GM18511 (cell line): ENCODE data around the gene ANKRD10.
A peak's percentile ranks its signal among the peaks of the same experiment; 100 is the strongest.
"Not testable (repeated sequence)": the region's sequence is repeated elsewhere in the genome, so short reads cannot be mapped to it uniquely, and the experiment has no call there.

Source experiments
- ATAC-seq: cut with Tn5 transposase; IDR thresholded peaks from one replicate; pipeline ENCODE4 v1.9.1; 2021; ENCODE audit warnings: mild to moderate bottlenecking, moderate library complexity; ENCODE audit not compliant: unreplicated experiment

The ANKRD10 gene

GRCh38 chr13:110869805-110870706 lies 44.8 kb downstream of the ANKRD10 start:
- ATAC-seq = no peak

DNA sequence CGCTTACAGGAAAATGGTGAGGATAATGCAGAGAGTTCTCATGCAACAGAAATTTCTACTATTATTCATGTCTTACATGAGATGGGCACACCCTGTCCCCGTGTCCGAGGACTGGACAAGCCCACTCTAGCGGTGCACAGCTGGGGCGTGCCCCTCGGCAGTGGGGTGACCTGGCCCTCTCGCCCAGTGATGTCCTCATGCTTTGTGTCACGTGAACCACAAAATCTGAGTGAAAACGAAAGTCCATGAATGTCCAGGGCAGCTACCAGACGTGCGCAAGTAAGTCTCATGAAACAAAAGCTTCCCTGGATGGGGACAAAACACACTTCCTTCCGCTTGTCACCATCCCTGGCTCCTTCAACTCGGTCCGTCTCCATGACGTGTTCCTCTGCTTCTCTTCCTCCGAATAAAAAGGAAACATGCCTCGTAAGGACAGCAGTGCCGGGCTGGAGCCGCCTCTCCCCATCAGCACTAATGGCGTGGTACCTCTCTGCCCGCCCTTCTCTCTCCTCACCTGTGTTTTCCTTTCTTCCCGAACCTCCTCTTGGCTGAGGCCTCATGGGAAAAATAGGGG lies 45.6 kb downstream of the ANKRD10 start:
- ATAC-seq = no peak

DNA sequence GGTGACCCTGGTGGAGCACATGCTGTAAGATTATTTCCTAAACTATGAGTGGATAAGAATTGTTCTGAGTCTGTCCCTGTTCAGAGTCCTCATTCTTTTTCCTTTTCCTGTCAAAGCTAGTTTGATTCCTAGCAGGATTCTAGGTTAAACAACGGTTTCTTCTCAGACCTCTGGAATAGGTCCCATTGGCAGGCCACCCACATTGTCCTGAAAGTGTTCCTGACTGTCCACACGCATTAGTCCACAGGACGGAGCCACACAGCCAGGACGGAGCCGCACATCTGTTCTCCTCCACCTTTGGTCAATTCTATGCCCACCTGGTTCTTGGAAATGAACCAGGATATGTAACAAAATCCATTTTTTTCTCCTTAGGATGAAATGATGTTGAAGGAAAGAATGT lies 46.1 kb downstream of the ANKRD10 start:
- ATAC-seq = no peak

- ATAC-seq = no peak
Measured at GRCh38 chr13:110867380-110867779, 47.5 kb downstream of the ANKRD10 start.

GRCh38 chr13:110866491-110867170 lies 48.2 kb downstream of the ANKRD10 start:
- no peak for ATAC-seq

GRCh38 chr13:110863685-110864084 lies 51.2 kb downstream of the ANKRD10 start:
- no peak for ATAC-seq

DNA sequence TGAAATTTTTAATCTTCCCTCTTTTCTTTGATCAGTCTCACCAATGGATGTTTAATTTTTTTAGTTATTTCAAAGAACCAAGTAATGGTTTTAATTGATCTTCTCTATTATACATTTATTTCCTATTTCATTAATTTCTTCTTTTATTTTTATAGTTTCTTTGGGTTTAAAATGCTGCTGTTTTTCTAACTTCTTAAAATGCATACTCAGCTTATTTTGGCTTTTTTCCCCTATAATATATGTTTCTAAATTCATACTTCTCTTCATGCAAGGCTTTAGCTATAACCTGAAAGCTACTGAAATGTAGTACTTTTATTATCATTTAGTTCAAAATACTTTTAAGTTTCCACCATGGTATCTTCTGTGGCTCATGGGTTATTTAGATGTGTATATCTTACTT lies 53.9 kb downstream of the ANKRD10 start:
- ATAC-seq = no peak

DNA sequence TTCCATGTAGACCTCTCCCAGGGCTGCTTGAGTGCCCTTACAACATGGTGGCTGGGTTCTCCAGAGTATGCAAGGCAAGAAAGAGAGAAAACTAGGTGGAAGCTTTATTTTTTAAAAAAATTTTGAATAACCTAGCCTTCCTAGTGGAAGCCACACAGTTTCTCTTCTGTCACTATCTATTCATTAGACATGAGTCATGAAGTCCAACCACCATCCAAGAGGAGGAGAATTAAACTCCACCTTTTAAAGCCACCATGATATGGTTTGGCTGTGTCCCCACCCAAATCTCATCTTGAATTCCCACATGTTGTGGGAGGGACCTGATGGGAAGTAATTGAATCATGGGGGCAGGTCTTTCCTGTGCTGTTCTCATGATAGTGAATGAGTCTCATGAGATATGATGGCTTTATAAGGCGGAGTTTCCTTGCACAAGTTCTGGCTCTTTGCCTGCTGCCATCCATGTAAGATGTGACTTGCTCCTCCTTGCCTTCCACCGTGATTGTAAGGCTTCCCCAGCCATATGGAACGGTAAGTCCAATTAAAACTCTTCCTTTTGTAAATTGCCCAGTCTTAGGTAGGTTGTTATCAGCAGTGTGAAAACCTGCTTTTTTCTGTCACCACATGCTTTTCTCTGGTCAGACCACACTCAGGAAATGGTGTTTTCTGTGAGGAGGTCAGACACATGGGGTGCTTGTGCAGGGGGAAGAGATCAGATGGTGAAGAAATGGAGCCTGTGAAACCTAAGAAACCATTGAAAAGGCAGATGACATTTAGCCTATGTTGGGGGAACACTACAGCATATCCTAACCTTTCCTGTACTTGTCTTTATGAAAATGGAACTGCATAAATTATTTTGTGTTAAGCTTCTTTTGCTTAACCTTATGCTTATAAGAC lies 57.7 kb downstream of the ANKRD10 start:
- no peak for ATAC-seq

- peak; percentile 45 for ATAC-seq
Measured at GRCh38 chr13:110855363-110855762, 59.5 kb downstream of the ANKRD10 start.

GRCh38 chr13:110854866-110855265 lies 60.0 kb downstream of the ANKRD10 start:
- ATAC-seq = no peak

- ATAC-seq = no peak
Measured at GRCh38 chr13:110853235-110853721, 61.6 kb downstream of the ANKRD10 start.

DNA sequence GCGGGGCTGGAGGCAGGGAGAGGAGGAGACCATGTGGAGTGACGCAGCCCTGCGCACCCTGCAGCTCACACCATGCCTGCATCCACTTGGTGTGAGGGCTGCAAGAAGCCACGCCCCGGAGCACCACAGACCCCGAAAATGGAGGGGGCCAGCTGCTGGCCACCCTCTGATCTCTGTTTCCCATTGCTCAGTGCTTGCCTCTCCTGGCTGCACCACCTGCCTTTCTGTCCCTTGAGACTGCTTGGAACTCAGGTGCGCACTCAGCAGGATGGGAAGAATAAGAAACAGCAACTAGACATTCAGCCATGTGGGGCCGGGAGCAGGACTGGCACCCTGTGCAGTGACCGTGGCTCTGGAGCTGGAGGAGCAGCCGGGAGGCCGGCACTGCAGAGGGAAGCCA lies 64.0 kb downstream of the ANKRD10 start:
- ATAC-seq = no peak

GRCh38 chr13:110850006-110850405 lies 64.9 kb downstream of the ANKRD10 start:
- ATAC-seq = no peak

DNA sequence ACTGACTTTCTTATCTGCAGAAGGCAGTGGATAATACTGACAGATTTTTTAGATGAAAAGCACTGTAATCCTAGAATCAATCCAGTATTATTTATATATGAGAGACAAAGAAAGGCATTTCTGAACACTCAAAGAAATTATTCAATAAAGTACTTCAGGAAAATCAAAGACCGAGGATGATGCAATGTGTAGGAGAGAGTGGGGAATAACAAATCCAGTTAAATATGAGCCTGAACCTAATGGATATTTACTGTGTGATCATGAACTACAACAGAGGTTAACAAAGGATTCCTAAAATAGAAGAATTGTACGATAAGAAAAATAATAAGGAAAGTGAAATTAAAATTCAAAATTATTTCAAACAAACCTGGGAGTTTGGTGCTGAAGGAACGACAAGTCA lies 69.3 kb downstream of the ANKRD10 start:
- no peak for ATAC-seq

GRCh38 chr13:110841846-110842245 lies 73.0 kb downstream of the ANKRD10 start:
- ATAC-seq = no peak

DNA sequence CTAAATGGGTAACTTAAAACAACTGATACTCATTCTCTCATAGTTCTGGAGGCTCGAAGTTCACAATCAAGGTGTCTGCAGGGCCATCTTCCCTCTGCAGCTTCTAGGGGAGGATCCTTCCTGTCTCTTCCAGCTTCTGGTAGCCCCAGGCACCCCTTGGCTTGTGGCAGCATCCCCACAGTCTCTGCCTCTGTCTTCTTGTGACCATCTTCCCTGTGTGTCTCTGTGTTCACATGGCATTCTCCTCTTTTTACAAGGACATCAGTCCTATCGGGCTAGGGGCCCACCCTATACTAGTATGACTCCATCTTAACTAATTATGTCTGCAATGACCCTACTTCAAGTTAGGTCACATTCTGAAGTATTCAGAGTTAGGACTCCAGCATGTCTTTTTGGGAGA lies 73.5 kb downstream of the ANKRD10 start:
- no peak for ATAC-seq

DNA sequence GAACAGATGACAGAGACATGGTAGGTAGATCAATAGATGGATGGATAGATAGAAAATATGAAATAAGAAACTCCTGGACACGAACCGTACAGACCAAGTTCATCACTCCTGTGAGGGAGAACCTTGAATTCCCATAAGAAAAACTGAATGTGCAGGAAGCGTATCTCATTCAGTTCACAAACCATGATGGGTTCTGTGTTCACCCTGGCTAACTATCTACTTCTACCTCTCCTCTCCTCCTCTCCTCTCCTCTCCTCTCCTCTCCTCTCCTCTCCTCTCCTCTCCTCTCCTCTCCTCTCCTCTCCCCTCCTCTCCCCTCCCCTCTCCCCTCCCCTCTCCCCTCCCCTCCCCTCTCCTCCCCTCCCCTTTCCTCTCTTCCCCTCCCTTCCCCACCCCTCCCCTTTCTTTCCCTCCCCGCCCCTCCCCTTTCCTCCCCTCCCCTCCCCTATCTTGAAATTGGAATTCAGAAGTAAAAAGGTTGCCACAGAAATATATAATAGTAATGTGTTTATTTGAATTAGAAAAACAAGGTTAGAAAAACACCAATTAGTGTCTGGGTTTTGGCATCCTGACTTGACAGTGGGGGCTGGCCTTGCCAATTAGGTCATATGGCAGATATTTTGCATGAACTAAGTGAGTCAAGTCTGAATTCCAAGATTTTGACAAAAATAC lies 75.9 kb downstream of the ANKRD10 start:
- no peak for ATAC-seq

- ATAC-seq = no peak
Measured at GRCh38 chr13:110838116-110838515, 76.8 kb downstream of the ANKRD10 start.

- not testable (repeated sequence) for ATAC-seq
Measured at GRCh38 chr13:110837397-110838061, 77.3 kb downstream of the ANKRD10 start.

- no peak for ATAC-seq
Measured at GRCh38 chr13:110836605-110836903, 78.3 kb downstream of the ANKRD10 start.
